OCI-LY7 (cell line): ENCODE data around the gene ZMYND8. TPM values are rescaled to one million over a fixed set of nuclear protein-coding genes. Genes with fewer than 3 reads are reported as not detected.

Source experiments
- BruUV-seq: library from RNA; stranded (reverse); fragments of 400-500 nt; replicated peaks from 2 replicates; lab custom pipeline; 2021; lab: Mats Ljungman, UMichigan
- CTCF ChIA-PET: fragments of 300-600 bp; sonication (Branson Sonifier 250); formaldehyde crosslinking; loops from one replicate; lab custom pipeline; 2022; ENCODE audit warnings: antibody characterized with exemption; ENCODE audit not compliant: unreplicated experiment; lab: Charles Lee
- POLR2A ChIA-PET: fragments of 300-600 bp; sonication (Branson Sonifier 250); formaldehyde crosslinking; loops from one replicate; lab custom pipeline; 2022; ENCODE audit warnings: antibody characterized with exemption; lab: Charles Lee
- DNase-seq: peaks from one replicate; pipeline ENCODE4 v3.0.0-alpha.2; 2015; ENCODE audit warnings: low spot score
- H2AFZ ChIP-seq: fragments of 200-600 bp; sonication (generic), shearing (Covaris generic); 2 replicates; pipeline ENCODE4 v1.6.1; 2014; ENCODE audit warnings: mild to moderate bottlenecking, antibody characterized with exemption, low read length, moderate library complexity
- H3K27ac ChIP-seq: fragments of 200-600 bp; sonication (generic); 2 replicates; pipeline ENCODE4 v1.5.1; 2014; ENCODE audit warnings: mixed run types, low read depth, mild to moderate bottlenecking, moderate library complexity, low read length, inconsistent platforms; ENCODE audit not compliant: poor library complexity, severe bottlenecking
- H3K36me3 ChIP-seq: fragments of 200-600 bp; sonication (generic); 2 replicates; pipeline ENCODE4 v1.6.1; 2014; ENCODE audit warnings: mild to moderate bottlenecking, antibody characterized with exemption, low read length, moderate library complexity, mixed read lengths; ENCODE audit not compliant: insufficient read depth
- H3K4me1 ChIP-seq: fragments of 200-600 bp; sonication (generic); 2 replicates; pipeline ENCODE4 v1.5.1; 2014; ENCODE audit warnings: mild to moderate bottlenecking, low read length; ENCODE audit not compliant: insufficient read depth, poor library complexity, severe bottlenecking
- H3K4me2 ChIP-seq: fragments of 200-600 bp; sonication (generic); 2 replicates; pipeline ENCODE4 v1.6.1; 2014; ENCODE audit warnings: mild to moderate bottlenecking, low read length
- H3K4me3 ChIP-seq: fragments of 200-600 bp; sonication (generic); 2 replicates; pipeline ENCODE4 v1.5.1; 2014; ENCODE audit warnings: mild to moderate bottlenecking, low read depth, low read length; ENCODE audit not compliant: poor library complexity, severe bottlenecking
- H3K79me2 ChIP-seq: fragments of 200-600 bp; sonication (generic); 2 replicates; pipeline ENCODE4 v1.6.1; 2016; ENCODE audit warnings: low read depth, mild to moderate bottlenecking, low read length, moderate library complexity, mixed read lengths; ENCODE audit not compliant: insufficient read depth
- H3K9me2 ChIP-seq: fragments of 200-600 bp; sonication (generic); 2 replicates; pipeline ENCODE4 v1.6.1; 2016; ENCODE audit warnings: mild to moderate bottlenecking, low read length, mixed read lengths; ENCODE audit not compliant: insufficient read depth
- H3K9me3 ChIP-seq: fragments of 200-600 bp; sonication (generic); 2 replicates; pipeline ENCODE4 v1.6.1; 2014; ENCODE audit warnings: mild to moderate bottlenecking, mixed run types, low read length, mixed read lengths
- H4K20me1 ChIP-seq: fragments of 200-600 bp; sonication (generic); 2 replicates; pipeline ENCODE4 v1.6.1; 2014; ENCODE audit warnings: mild to moderate bottlenecking, antibody characterized with exemption, low read length, moderate library complexity, mixed read lengths; ENCODE audit not compliant: insufficient read depth
- EZH2phosphoT487 ChIP-seq: fragments of 200-600 bp; sonication (generic); IDR thresholded peaks from 2 replicates; pipeline ENCODE4 v1.6.1; 2018; ENCODE audit warnings: low read depth, borderline replicate concordance, mild to moderate bottlenecking, mixed run types, antibody characterized with exemption, low read length, moderate library complexity, mixed read lengths
- intact Hi-C: fragments of 100-400 bp; cut with micrococcal nuclease; formaldehyde crosslinking; loops from one replicate; pipeline ENCODE4 v1.10.0; 2022; ENCODE audit not compliant: unreplicated experiment
- total RNA-seq, 2 experiments: library from RNA; depleted of rRNA in 1 of 2; stranded (reverse); fragments of >200 nt in 1 of 2; shearing (Covaris generic) in 1 of 2; gene quantifications; 2 replicates each; pipeline ENCODE4 v1.2.3, GENCODE V29; 2014 to 2022
- TF ChIP-seq, protein P1 (sequence below): fragments of 200-600 bp; sonication (generic); conservative IDR thresholded peaks from 2 replicates; pipeline ENCODE4 v1.5.1; 2014; ENCODE audit warnings: mild to moderate bottlenecking, antibody characterized with exemption, low read length, moderate library complexity, mixed read lengths

The ZMYND8 gene
- total RNA-seq, 2 experiments from 2014 or later, result 30.4 to 69.1 TPM

DNA sequence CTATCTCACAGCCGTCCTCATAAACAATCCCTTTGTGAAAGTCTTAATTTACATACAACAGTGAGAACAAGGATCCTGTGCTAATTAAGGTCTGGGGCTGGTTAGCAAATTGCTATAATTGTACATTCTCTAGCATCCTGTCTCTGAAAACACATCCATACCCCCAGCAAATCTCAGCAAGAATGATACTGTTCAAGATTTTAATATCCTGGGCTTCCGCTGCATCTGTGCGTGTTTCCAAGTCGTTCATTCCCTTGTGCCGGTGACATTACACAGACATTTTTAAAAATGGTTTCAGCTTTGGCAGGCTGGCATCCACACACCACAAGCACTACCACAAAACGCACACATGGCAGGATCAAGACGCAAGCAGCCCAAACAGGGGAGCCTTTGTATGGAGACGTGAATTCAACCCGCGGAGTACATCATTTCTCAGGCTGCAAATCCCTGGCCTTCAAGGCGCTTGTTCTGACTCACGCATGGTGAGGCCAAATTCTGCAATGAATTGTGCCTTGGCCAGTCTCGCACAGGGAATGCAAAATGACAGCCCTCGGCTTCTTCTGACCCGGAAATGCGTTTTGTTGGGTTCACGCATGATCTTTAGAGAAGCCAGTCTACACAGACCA lies 20.3 kb downstream of the ZMYND8 start:
- ChIA-PET POLR2A (interaction anchor here (0.6 to 1.0 kb wide), 2 partner anchors 22 to 443 kb away, joined by 3 read pairs; no protein-coding TSS in a partner anchor), CTCF (no interaction called here)
- intact Hi-C loops, result no loop called here
- peak; percentile 33 for DNase-seq
- Histone ChIP-seq H4K20me1 (peaks cover 8% of the 10 kb centered on the region), H3K9me3 (no peaks in the 10 kb centered on the region), H3K4me3 (peak overlapping the region; percentile 38), H3K4me2 (peak overlapping the region; percentile 69), H2AFZ (no peak overlapping the region), H3K9me2 (no peaks in the 10 kb centered on the region), H3K79me2 (peaks cover 90% of the 10 kb centered on the region), H3K36me3 (peaks cover 82% of the 10 kb centered on the region), H3K4me1 (peaks cover 23% of the 10 kb centered on the region), H3K27ac (peak overlapping the region; percentile 44)
- no peak for TF ChIP-seq EZH2phosphoT487
- TF ChIP-seq, protein P1, sequence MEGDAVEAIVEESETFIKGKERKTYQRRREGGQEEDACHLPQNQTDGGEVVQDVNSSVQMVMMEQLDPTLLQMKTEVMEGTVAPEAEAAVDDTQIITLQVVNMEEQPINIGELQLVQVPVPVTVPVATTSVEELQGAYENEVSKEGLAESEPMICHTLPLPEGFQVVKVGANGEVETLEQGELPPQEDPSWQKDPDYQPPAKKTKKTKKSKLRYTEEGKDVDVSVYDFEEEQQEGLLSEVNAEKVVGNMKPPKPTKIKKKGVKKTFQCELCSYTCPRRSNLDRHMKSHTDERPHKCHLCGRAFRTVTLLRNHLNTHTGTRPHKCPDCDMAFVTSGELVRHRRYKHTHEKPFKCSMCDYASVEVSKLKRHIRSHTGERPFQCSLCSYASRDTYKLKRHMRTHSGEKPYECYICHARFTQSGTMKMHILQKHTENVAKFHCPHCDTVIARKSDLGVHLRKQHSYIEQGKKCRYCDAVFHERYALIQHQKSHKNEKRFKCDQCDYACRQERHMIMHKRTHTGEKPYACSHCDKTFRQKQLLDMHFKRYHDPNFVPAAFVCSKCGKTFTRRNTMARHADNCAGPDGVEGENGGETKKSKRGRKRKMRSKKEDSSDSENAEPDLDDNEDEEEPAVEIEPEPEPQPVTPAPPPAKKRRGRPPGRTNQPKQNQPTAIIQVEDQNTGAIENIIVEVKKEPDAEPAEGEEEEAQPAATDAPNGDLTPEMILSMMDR, result no peak
- no TSS peak for BruUV-seq

DNA sequence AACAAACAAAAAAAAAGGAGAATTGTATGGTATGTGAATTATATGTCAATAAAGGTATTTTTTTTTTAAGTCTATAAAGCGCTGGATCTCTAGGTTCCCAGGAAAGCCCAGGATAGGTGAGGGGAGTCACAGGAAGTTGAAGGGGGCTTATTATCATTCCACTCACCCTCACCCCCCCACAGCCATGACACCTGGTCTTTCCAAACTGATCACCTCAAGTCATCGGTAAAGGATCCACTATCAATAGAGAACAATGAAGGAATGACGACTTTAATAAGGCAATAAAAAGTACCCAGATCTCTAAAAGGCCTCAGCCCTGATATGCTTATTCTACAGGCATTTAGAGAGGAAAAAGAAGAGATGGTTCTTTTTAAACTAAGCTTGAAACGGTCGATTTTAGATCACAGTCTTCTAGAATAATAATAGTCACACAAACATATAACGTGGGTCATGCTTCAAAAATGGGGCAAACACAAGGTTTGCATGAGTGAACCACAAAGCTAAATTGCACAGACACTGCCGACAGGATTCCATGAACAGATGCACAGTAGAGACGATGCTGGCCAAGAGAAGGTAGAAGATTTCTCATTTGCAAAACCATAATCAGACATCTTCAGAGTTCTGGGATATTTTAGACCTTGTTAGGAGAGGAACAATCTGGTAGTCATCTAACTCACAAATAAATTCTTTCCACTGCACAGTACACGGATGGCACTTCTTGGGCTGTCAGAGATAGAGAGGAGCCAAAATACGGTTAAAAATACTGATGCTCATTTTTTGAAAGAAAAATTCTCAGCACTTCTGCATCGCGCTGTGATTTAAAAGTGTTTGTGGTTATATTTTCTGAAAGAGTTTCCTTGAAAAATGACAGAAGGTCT lies 21.0 kb downstream of the ZMYND8 start:
- intact Hi-C loops, result no loop called here
- CTCF ChIA-PET, result no interaction called here

More for the DNA sequence above, 21.0 kb downstream of the ZMYND8 start:
- POLR2A ChIA-PET, result no interaction called here
- Histone ChIP-seq H4K20me1 (peaks cover 8% of the 10 kb centered on the region), H3K4me1 (peaks cover 23% of the 10 kb centered on the region), H3K79me2 (peaks cover 90% of the 10 kb centered on the region), H3K27ac (peak overlapping the region; percentile 44), H3K4me3 (peak overlapping the region; percentile 38), H3K4me2 (peak overlapping the region; percentile 69), H3K36me3 (peaks cover 82% of the 10 kb centered on the region), H3K9me3 (no peaks in the 10 kb centered on the region), H3K9me2 (no peaks in the 10 kb centered on the region), H2AFZ (no peak overlapping the region)
- no peak for DNase-seq
- BruUV-seq, result TSS peak; percentile 33
- TF ChIP-seq EZH2phosphoT487, result no peak
- TF ChIP-seq, protein P1, result no peak
